Vagina (tissue), 2 donors: ENCODE results near the gene PALM. TPM values are rescaled to one million over a fixed set of nuclear protein-coding genes. Genes with fewer than 3 reads are reported as not detected.

Experiments used
- DNase-seq, 2 donors: peaks; one replicate each; pipeline ENCODE4 v3.0.0-alpha.2; 2017; ENCODE audit errors: extremely low spot score in 2 of 2
- H3K27ac ChIP-seq: fragments of 200-600 bp; sonication (generic); one replicate; pipeline ENCODE4 v1.5.1; 2019
- H3K27me3 ChIP-seq: fragments of 200-600 bp; sonication (generic); one replicate; pipeline ENCODE4 v1.5.1; 2019
- H3K36me3 ChIP-seq, 2 donors: fragments of 200-600 bp; sonication (generic); one replicate each; pipeline ENCODE4 v1.5.1; 2017 to 2019
- H3K4me1 ChIP-seq: fragments of 200-600 bp; sonication (generic); one replicate; pipeline ENCODE4 v1.5.1; 2019
- H3K4me3 ChIP-seq, 2 donors: fragments of 200-600 bp; sonication (generic); 1 replicate in 1 of 2; 2 replicates in 1 of 2; pipeline ENCODE4 v1.5.1; 2016 to 2019
- H3K9me3 ChIP-seq: fragments of 200-600 bp; sonication (generic); one replicate; pipeline ENCODE4 v1.5.1; 2019
- CTCF ChIP-seq, 3 experiments: fragments of 450-650 bp in 2 of 3; fragments of 200-600 bp in 1 of 3; sonication (generic) in 1 of 3; IDR thresholded peaks; one replicate each; pipeline ENCODE4 v1.5.1; 2017 to 2019; ENCODE audit warnings: antibody characterized with exemption in 3 of 3, mild to moderate bottlenecking in 2 of 3, moderate library complexity in 2 of 3
- POLR2A ChIP-seq, 2 donors: fragments of 450-650 bp; IDR thresholded peaks; one replicate each; pipeline ENCODE4 v1.6.1; 2017; ENCODE audit warnings: antibody characterized with exemption in 2 of 2, mild to moderate bottlenecking in 2 of 2, moderate library complexity in 2 of 2
- POLR2AphosphoS5 ChIP-seq, 2 donors: sonication (generic); formaldehyde crosslinking; IDR thresholded peaks; one replicate each; pipeline ENCODE4 v1.9.0; 2017; ENCODE audit warnings: antibody characterized with exemption in 2 of 2, mild to moderate bottlenecking in 2 of 2, low read depth in 1 of 2; ENCODE audit not compliant: insufficient read depth in 1 of 2
- intact Hi-C: fragments of 100-400 bp; cut with DNase I; formaldehyde crosslinking; loops from one replicate; pipeline ENCODE4 v1.15.1; 2023
- total RNA-seq: library from RNA; depleted of rRNA; stranded (reverse); fragments of >200 nt; gene quantifications from one replicate; pipeline ENCODE4 v1.2.3, GENCODE V29; 2016

Gene PALM
- total RNA-seq, 1 donor from 2014 or later: 40.0 TPM

- intact Hi-C loops: no loop called here
Observed at GRCh38 chr19:686589-687297, 22.0 kb upstream of the PALM start.

GRCh38 chr19:687569-688166, 21.1 kb upstream of the PALM start:
- Histone ChIP-seq H3K27me3 (no peaks in the 10 kb centered on the region), H3K9me3 (no peaks in the 10 kb centered on the region), H3K36me3 (no peaks in the 10 kb centered on the region), H3K27ac (no peak overlapping the region), H3K4me1 (no peaks in the 10 kb centered on the region), H3K4me3 (no peak overlapping the region)
- intact Hi-C loops: no loop called here
- DNase-seq: no peak
- TF ChIP-seq POLR2A (IDR thresholded peaks at IDR 0.05) (no peak), CTCF (IDR thresholded peaks at IDR 0.05) (no peak), POLR2AphosphoS5 (IDR thresholded peaks at IDR 0.05; ENCODE audit: insufficient read depth in 1 of 2, low read depth in 1 of 2) (no peak)

More at GRCh38 chr19:686589-687297, 22.0 kb upstream of the PALM start:
- Histone ChIP-seq H3K27ac (no peak overlapping the region), H3K9me3 (no peaks in the 10 kb centered on the region), H3K4me1 (no peaks in the 10 kb centered on the region), H3K36me3 (no peaks in the 10 kb centered on the region), H3K27me3 (no peaks in the 10 kb centered on the region), H3K4me3 (no peak overlapping the region)
- TF ChIP-seq POLR2A (IDR thresholded peaks at IDR 0.05) (no peak), POLR2AphosphoS5 (IDR thresholded peaks at IDR 0.05; ENCODE audit: insufficient read depth in 1 of 2, low read depth in 1 of 2) (no peak), CTCF (IDR thresholded peaks at IDR 0.05) (no peak)
- no peak for DNase-seq

GRCh38 chr19:688214-688613, 20.5 kb upstream of the PALM start:
- intact Hi-C loops: no loop called here
- H3K27me3 ChIP-seq: no peaks in the 10 kb centered on the region
- TF ChIP-seq POLR2AphosphoS5 (IDR thresholded peaks at IDR 0.05; ENCODE audit: insufficient read depth in 1 of 2, low read depth in 1 of 2): no peak
- TF ChIP-seq POLR2A (IDR thresholded peaks at IDR 0.05): no peak
- TF ChIP-seq CTCF (IDR thresholded peaks at IDR 0.05): no peak
- no peaks in the 10 kb centered on the region for H3K36me3 ChIP-seq
- no peak overlapping the region for H3K27ac ChIP-seq
- DNase-seq: no peak
- no peaks in the 10 kb centered on the region for H3K9me3 ChIP-seq
- H3K4me1 ChIP-seq: no peaks in the 10 kb centered on the region
- H3K4me3 ChIP-seq: no peak overlapping the region

GRCh38 chr19:688992-689391, 19.7 kb upstream of the PALM start:
- Histone ChIP-seq H3K36me3 (no peaks in the 10 kb centered on the region), H3K27me3 (no peaks in the 10 kb centered on the region), H3K4me1 (no peaks in the 10 kb centered on the region), H3K4me3 (no peak overlapping the region), H3K9me3 (no peaks in the 10 kb centered on the region), H3K27ac (no peak overlapping the region)
- TF ChIP-seq POLR2A (IDR thresholded peaks at IDR 0.05) (no peak), CTCF (IDR thresholded peaks at IDR 0.05) (no peak), POLR2AphosphoS5 (IDR thresholded peaks at IDR 0.05; ENCODE audit: insufficient read depth in 1 of 2, low read depth in 1 of 2) (no peak)
- intact Hi-C loops: no loop called here
- DNase-seq: no peak

- intact Hi-C loops: no loop called here
- Histone ChIP-seq H3K4me1 (no peaks in the 10 kb centered on the region), H3K36me3 (no peaks in the 10 kb centered on the region), H3K9me3 (no peaks in the 10 kb centered on the region), H3K27me3 (no peaks in the 10 kb centered on the region), H3K4me3 (no peak overlapping the region), H3K27ac (no peak overlapping the region)
- no peak for DNase-seq
- TF ChIP-seq POLR2A (IDR thresholded peaks at IDR 0.05): no peak
- no peak for TF ChIP-seq CTCF (IDR thresholded peaks at IDR 0.05)
- no peak for TF ChIP-seq POLR2AphosphoS5 (IDR thresholded peaks at IDR 0.05; ENCODE audit: insufficient read depth in 1 of 2, low read depth in 1 of 2)
Observed at GRCh38 chr19:690203-690602, 18.5 kb upstream of the PALM start.
